IMR-90 (cell line): ENCODE results near the gene NOXRED1. TPM values are rescaled to one million over a fixed set of nuclear protein-coding genes. Genes with fewer than 3 reads are reported as not detected.

Experiments
- ATAC-seq: fragments of 200-7000 bp; cut with Tn5 transposase; 2 replicates; pipeline ENCODE4 v1.9.1; 2020; ENCODE audit warnings: low read depth, mild to moderate bottlenecking, moderate library complexity
- BruUV-seq: library from RNA; stranded (reverse); fragments of 400-500 nt; replicated peaks from 2 replicates; lab custom pipeline; 2021; lab: Mats Ljungman, UMichigan
- CTCF ChIA-PET: fragments of 300-600 bp; formaldehyde crosslinking; extraction: SDS; loops from one replicate; lab custom pipeline; 2021; ENCODE audit warnings: antibody characterized with exemption; lab: Yijun Ruan, JAX
- POLR2A ChIA-PET: fragments of 300-600 bp; sonication (Branson Sonifier 250); formaldehyde crosslinking; loops from one replicate; lab custom pipeline; 2022; ENCODE audit warnings: antibody characterized with exemption; ENCODE audit not compliant: unreplicated experiment; lab: Charles Lee
- DNase-seq: peaks from one replicate; pipeline ENCODE4 v3.0.0; 2013
- H2AFZ ChIP-seq: replicated peaks from 2 replicates; pipeline ENCODE3; 2013; ENCODE audit warnings: low read length, mild to moderate bottlenecking; ENCODE audit not compliant: poor library complexity
- H2AK5ac ChIP-seq: 2 replicates; pipeline ENCODE4 v1.6.1; 2013; ENCODE audit warnings: low read depth, low read length, inconsistent platforms
- H2AK9ac ChIP-seq: replicated peaks from 2 replicates; pipeline ENCODE3; 2013; ENCODE audit warnings: mild to moderate bottlenecking, low read depth, low read length, moderate library complexity; ENCODE audit not compliant: poor library complexity
- H2BK120ac ChIP-seq: 2 replicates; pipeline ENCODE4 v1.6.1; 2013; ENCODE audit warnings: low read depth, low read length, inconsistent platforms
- H2BK15ac ChIP-seq: 3 replicates; pipeline ENCODE4 v1.6.1; 2013; ENCODE audit warnings: low read depth, low read length, inconsistent platforms
- H2BK20ac ChIP-seq: 2 replicates; pipeline ENCODE4 v1.6.1; 2013; ENCODE audit warnings: low read depth, mild to moderate bottlenecking, inconsistent platforms, low read length, moderate library complexity
- H2BK5ac ChIP-seq: 2 replicates; pipeline ENCODE4 v1.6.1; 2013; ENCODE audit warnings: mild to moderate bottlenecking, low read depth, low read length, inconsistent platforms; ENCODE audit not compliant: poor library complexity, severe bottlenecking
- H3K14ac ChIP-seq: replicated peaks from 2 replicates; pipeline ENCODE4 v1.6.1; 2013; ENCODE audit warnings: low read depth, low read length, inconsistent platforms
- H3K18ac ChIP-seq: 2 replicates; pipeline ENCODE4 v1.6.1; 2013; ENCODE audit warnings: low read depth, low read length, control low read depth
- H3K23ac ChIP-seq: 2 replicates; pipeline ENCODE4 v1.6.1; 2013; ENCODE audit warnings: low read depth, low read length, inconsistent platforms
- H3K27ac ChIP-seq: 2 replicates; pipeline ENCODE4 v1.5.1; 2013; ENCODE audit warnings: mild to moderate bottlenecking, control low read depth, low read length; ENCODE audit not compliant: insufficient read depth
- H3K27me3 ChIP-seq: 2 replicates; pipeline ENCODE4 v1.6.1; 2013; ENCODE audit warnings: low read length; ENCODE audit not compliant: control insufficient read depth, insufficient read depth
- H3K36me3 ChIP-seq: 2 replicates; pipeline ENCODE4 v1.6.1; 2013; ENCODE audit warnings: low read length, mixed read lengths; ENCODE audit not compliant: control insufficient read depth, insufficient read depth
- H3K4ac ChIP-seq: 2 replicates; pipeline ENCODE4 v1.6.1; 2013; ENCODE audit warnings: low read depth, low read length, inconsistent platforms
- H3K4me1 ChIP-seq: 2 replicates; pipeline ENCODE4 v1.6.1; 2013; ENCODE audit warnings: low read length, mixed read lengths; ENCODE audit not compliant: control insufficient read depth, insufficient read depth
- H3K4me2 ChIP-seq: 2 replicates; pipeline ENCODE4 v1.6.1; 2013; ENCODE audit warnings: low read depth, mild to moderate bottlenecking, control low read depth, low read length, moderate library complexity
- H3K4me3 ChIP-seq: 2 replicates; pipeline ENCODE4 v1.5.1; 2013; ENCODE audit warnings: low read depth, mild to moderate bottlenecking, control low read depth, low read length, moderate library complexity; ENCODE audit not compliant: insufficient read depth
- H3K56ac ChIP-seq: 2 replicates; pipeline ENCODE4 v1.6.1; 2013; ENCODE audit warnings: low read length, inconsistent platforms; ENCODE audit not compliant: insufficient read depth; ENCODE audit errors: extremely low read depth
- H3K79me1 ChIP-seq, 2 experiments: 2 replicates each; pipeline ENCODE4 v1.6.1; 2013; ENCODE audit warnings: low read length in 2 of 2, inconsistent platforms in 1 of 2, low read depth in 1 of 2
- H3K9ac ChIP-seq: 2 replicates; pipeline ENCODE4 v1.6.1; 2013; ENCODE audit warnings: low read depth, low read length, control low read depth
- H3K9me1 ChIP-seq: 2 replicates; pipeline ENCODE4 v1.6.1; 2013; ENCODE audit warnings: low read length, inconsistent platforms; ENCODE audit not compliant: insufficient read depth
- H3K9me3 ChIP-seq: 2 replicates; pipeline ENCODE4 v1.6.1; 2013; ENCODE audit warnings: low read length; ENCODE audit not compliant: control insufficient read depth, insufficient read depth
- H4K20me1 ChIP-seq: 2 replicates; pipeline ENCODE4 v1.6.1; 2013; ENCODE audit warnings: low read length, inconsistent platforms; ENCODE audit not compliant: insufficient read depth
- H4K5ac ChIP-seq: 2 replicates; pipeline ENCODE4 v1.6.1; 2013; ENCODE audit warnings: mild to moderate bottlenecking, low read depth, low read length, control low read depth
- H4K8ac ChIP-seq, 2 experiments: 2 replicates each; pipeline ENCODE4 v1.6.1; 2013; ENCODE audit warnings: low read depth in 2 of 2, low read length in 2 of 2, control low read depth in 1 of 2, inconsistent platforms in 1 of 2
- H4K91ac ChIP-seq: 2 replicates; pipeline ENCODE4 v1.6.1; 2013; ENCODE audit warnings: low read depth, low read length, inconsistent platforms; ENCODE audit not compliant: insufficient read depth
- BHLHE40 ChIP-seq: fragments of 150-350 bp; IDR thresholded peaks from 2 replicates; pipeline ENCODE4 v1.6.1; 2016; ENCODE audit warnings: mild to moderate bottlenecking, low read depth, low read length
- CHD1 ChIP-seq: IDR thresholded peaks from 2 replicates; pipeline ENCODE4 v1.6.1; 2012; ENCODE audit warnings: low read depth, low read length, improper control_type of control experiment
- FOS ChIP-seq: fragments of 150-350 bp; IDR thresholded peaks from 2 replicates; pipeline ENCODE4 v1.6.1; 2016; ENCODE audit warnings: low read depth, low read length
- MAFK ChIP-seq: IDR thresholded peaks from 2 replicates; pipeline ENCODE4 v1.6.1; 2012; ENCODE audit warnings: low read depth, low read length, improper control_type of control experiment
- MAZ ChIP-seq: IDR thresholded peaks from 2 replicates; pipeline ENCODE4 v1.6.1; 2012; ENCODE audit warnings: low read depth, mild to moderate bottlenecking, low read length, improper control_type of control experiment, moderate library complexity, borderline replicate concordance
- MXI1 ChIP-seq: IDR thresholded peaks from 2 replicates; pipeline ENCODE4 v1.6.1; 2012; ENCODE audit warnings: low read depth, mild to moderate bottlenecking, low read length, moderate library complexity, borderline replicate concordance
- NFE2L2 ChIP-seq: fragments of 150-350 bp; IDR thresholded peaks from 2 replicates; pipeline ENCODE4 v1.6.1; 2016; ENCODE audit warnings: low read depth, mild to moderate bottlenecking, low read length
- POLR2A ChIP-seq: IDR thresholded peaks from 2 replicates; pipeline ENCODE4 v1.6.1; 2012; ENCODE audit warnings: mild to moderate bottlenecking, low read depth, low read length
- RAD21 ChIP-seq: IDR thresholded peaks from 2 replicates; pipeline ENCODE4 v1.6.1; 2012; ENCODE audit warnings: low read length, improper control_type of control experiment
- RFX5 ChIP-seq: IDR thresholded peaks from 2 replicates; pipeline ENCODE4 v1.8.0; 2012; ENCODE audit warnings: low read depth, mild to moderate bottlenecking, low read length, moderate library complexity
- SMC3 ChIP-seq: fragments of 150-350 bp; IDR thresholded peaks from 2 replicates; pipeline ENCODE4 v1.6.1; 2016; ENCODE audit warnings: low read depth, mild to moderate bottlenecking, antibody characterized with exemption, low read length, moderate library complexity
- WGBS, 2 experiments: methylation state at CpG; one replicate each; pipeline versions ENCODE4 v1.1.5 to v1.1.7; 2013; ENCODE audit warnings: missing lambda C conversion rate in 2 of 2; ENCODE audit not compliant: insufficient read length in 1 of 2; ENCODE audit errors: extremely low coverage in 2 of 2; 5-methylcytosine and 5-hydroxymethylcytosine counted together
- dilution Hi-C: fragments of 300-500 bp; cut with HindIII; formaldehyde crosslinking; loops from one replicate; pipeline ENCODE4 v1.14.3; 2018; ENCODE audit warnings: low sequenced_read_pairs; ENCODE audit not compliant: unreplicated experiment
- in situ Hi-C: fragments of 300-500 bp; cut with MboI; formaldehyde crosslinking; loops from 3 replicates; pipeline ENCODE4 v1.14.3; 2019; ENCODE audit warnings: low sequenced_read_pairs, inconsistent platforms, mixed read lengths
- intact Hi-C: fragments of 100-400 bp; cut with micrococcal nuclease; formaldehyde crosslinking; loops from 2 replicates; pipeline ENCODE4 v1.10.0; 2022
- polyA plus RNA-seq, 3 experiments: library from polyadenylated mRNA; depleted of rRNA; stranded (reverse); fragments of >200 nt; gene quantifications; 2 replicates each; pipeline ENCODE4 v1.2.3, GENCODE V29; 2012; ENCODE audit warnings: low replicate concordance in 1 of 3
- total RNA-seq: library from RNA; depleted of rRNA; stranded (reverse); fragments of >200 nt; gene quantifications from 2 replicates; pipeline ENCODE4 v1.2.3, GENCODE V29; 2012
- TF ChIP-seq, protein P1 (sequence below): fragments of 150-350 bp; IDR thresholded peaks from 2 replicates; pipeline ENCODE4 v1.6.1; 2016; ENCODE audit warnings: low read depth, mild to moderate bottlenecking, low read length, moderate library complexity, borderline replicate concordance
- TF ChIP-seq, protein P2 (sequence below): fragments of 150-350 bp; IDR thresholded peaks from 2 replicates; pipeline ENCODE4 v1.6.1; 2017; ENCODE audit warnings: mild to moderate bottlenecking, antibody characterized with exemption, low read length, low read depth

NOXRED1 gene
- total and polyA plus RNA-seq, 2 of the 4 experiments (the other 2 are of a cell fraction): under 0.01 to 0.14 TPM

DNA sequence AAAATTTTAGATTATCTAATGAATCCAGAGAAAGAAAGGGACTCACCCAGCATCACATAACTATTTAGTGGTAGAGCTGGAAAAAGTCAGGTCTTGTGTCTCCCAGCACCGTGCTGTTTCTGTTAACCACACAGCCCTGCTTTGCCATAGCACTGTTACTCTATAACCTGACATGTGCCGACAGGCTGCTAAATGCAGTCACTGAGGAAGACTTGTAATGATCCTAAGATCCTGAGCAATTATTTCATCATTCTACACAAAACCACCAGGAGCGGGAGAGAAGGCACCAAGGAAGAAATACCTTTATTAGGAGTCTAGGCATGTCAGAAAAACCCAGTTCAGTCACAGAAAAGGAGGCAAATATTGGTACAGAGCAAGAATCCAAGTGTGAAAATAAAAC is 3.1 kb upstream of the NOXRED1 start:
- Histone ChIP-seq H2BK20ac (no peak overlapping the region), H3K23ac (no peak overlapping the region), H2BK120ac (no peak overlapping the region), H3K36me3 (peaks cover 48% of the 10 kb centered on the region), H3K9me3 (no peaks in the 10 kb centered on the region), H4K91ac (no peak overlapping the region), H2BK15ac (no peak overlapping the region), H3K18ac (no peak overlapping the region), H3K4me2 (no peak overlapping the region), H4K8ac (no peak overlapping the region), H3K56ac (no peak overlapping the region), H3K27ac (no peak overlapping the region), H3K9me1 (no peaks in the 10 kb centered on the region), H3K4me3 (no peak overlapping the region), H2BK5ac (no peak overlapping the region), H3K4me1 (no peaks in the 10 kb centered on the region), H3K4ac (no peak overlapping the region), H4K5ac (no peak overlapping the region), H4K20me1 (no peaks in the 10 kb centered on the region), H3K14ac (no peak overlapping the region), H3K27me3 (no peaks in the 10 kb centered on the region), H3K79me1 (no peaks in the 10 kb centered on the region), H2AK9ac (no peak overlapping the region), H3K9ac (no peak overlapping the region), H2AFZ (no peak overlapping the region), H2AK5ac (no peak overlapping the region)
- TF ChIP-seq MAFK (no peak), FOS (no peak), MXI1 (no peak), POLR2A (no peak), CHD1 (no peak), SMC3 (no peak), RFX5 (no peak), RAD21 (no peak), MAZ (no peak), NFE2L2 (no peak), BHLHE40 (no peak)
- TF ChIP-seq, protein P1, sequence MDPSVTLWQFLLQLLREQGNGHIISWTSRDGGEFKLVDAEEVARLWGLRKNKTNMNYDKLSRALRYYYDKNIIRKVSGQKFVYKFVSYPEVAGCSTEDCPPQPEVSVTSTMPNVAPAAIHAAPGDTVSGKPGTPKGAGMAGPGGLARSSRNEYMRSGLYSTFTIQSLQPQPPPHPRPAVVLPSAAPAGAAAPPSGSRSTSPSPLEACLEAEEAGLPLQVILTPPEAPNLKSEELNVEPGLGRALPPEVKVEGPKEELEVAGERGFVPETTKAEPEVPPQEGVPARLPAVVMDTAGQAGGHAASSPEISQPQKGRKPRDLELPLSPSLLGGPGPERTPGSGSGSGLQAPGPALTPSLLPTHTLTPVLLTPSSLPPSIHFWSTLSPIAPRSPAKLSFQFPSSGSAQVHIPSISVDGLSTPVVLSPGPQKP: no peak
- TF ChIP-seq, protein P2, sequence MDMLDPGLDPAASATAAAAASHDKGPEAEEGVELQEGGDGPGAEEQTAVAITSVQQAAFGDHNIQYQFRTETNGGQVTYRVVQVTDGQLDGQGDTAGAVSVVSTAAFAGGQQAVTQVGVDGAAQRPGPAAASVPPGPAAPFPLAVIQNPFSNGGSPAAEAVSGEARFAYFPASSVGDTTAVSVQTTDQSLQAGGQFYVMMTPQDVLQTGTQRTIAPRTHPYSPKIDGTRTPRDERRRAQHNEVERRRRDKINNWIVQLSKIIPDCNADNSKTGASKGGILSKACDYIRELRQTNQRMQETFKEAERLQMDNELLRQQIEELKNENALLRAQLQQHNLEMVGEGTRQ: no peak
- ChIA-PET CTCF (no interaction called here), POLR2A (no interaction called here)
- dilution Hi-C loops (no loop called here), intact Hi-C loops (no loop called here), in situ Hi-C loops (no loop called here)
- no CpG with 5 or more reads among the region's 3 CpGs for WGBS, 2 experiments
- no peak for ATAC-seq
- BruUV-seq: no TSS peak
- DNase-seq: no peak
